Activated B cell treated with CpG ODN at 0.5 μM for 24 hours (primary cell): ENCODE data around the gene PTGS1. TPM values are rescaled to one million over a fixed set of nuclear protein-coding genes. Genes with fewer than 3 reads are reported as not detected.
A peak's percentile ranks its signal among the peaks of the same experiment; 100 is the strongest.

Experiments
- ATAC-seq: fragments of 200-7000 bp; cut with Tn5 transposase; one replicate; pipeline ENCODE4 v1.10.0; 2021; ENCODE audit warnings: low read depth, mild to moderate bottlenecking, moderate library complexity
- CTCF ChIA-PET: fragments of 350-600 bp; sonication (Branson Sonifier 250); formaldehyde crosslinking; loops from one replicate; lab custom pipeline; 2021; ENCODE audit warnings: antibody characterized with exemption; lab: Charles Lee
- POLR2A ChIA-PET: fragments of 350-600 bp; sonication (Branson Sonifier 250); formaldehyde crosslinking; loops from one replicate; lab custom pipeline; 2021; ENCODE audit warnings: antibody characterized with exemption; lab: Charles Lee
- DNase-seq: peaks from one replicate; pipeline ENCODE4 v3.0.0; 2022
- H3K27ac Mint-ChIP-seq: one replicate; pipeline ENCODE4 v1.8.0; 2020; ENCODE audit warnings: mixed read lengths
- H3K27me3 Mint-ChIP-seq: one replicate; pipeline ENCODE4 v1.8.0; 2021; ENCODE audit warnings: mixed read lengths
- H3K36me3 Mint-ChIP-seq: one replicate; pipeline ENCODE4 v1.8.0; 2021; ENCODE audit warnings: low read depth, mixed read lengths
- H3K4me1 Mint-ChIP-seq: one replicate; pipeline ENCODE4 v1.8.0; 2021; ENCODE audit warnings: mixed read lengths
- H3K4me3 Mint-ChIP-seq: one replicate; pipeline ENCODE4 v1.8.0; 2020; ENCODE audit warnings: mild to moderate bottlenecking, mixed read lengths
- H3K9me3 Mint-ChIP-seq: one replicate; pipeline ENCODE4 v1.8.0; 2020; ENCODE audit warnings: mixed read lengths
- CTCF ChIP-seq: fragments of 200-600 bp; IDR thresholded peaks from one replicate; pipeline ENCODE4 v1.8.0; 2022; ENCODE audit warnings: antibody characterized with exemption, mild to moderate bottlenecking
- intact Hi-C: fragments of 100-400 bp; cut with micrococcal nuclease; formaldehyde crosslinking; loops from one replicate; pipeline ENCODE4 v1.15.1; 2024
- total RNA-seq: library from RNA; stranded (reverse); gene quantifications from 2 replicates; pipeline ENCODE4 v1.2.3, GENCODE V29; 2022

PTGS1 gene
- total RNA-seq, 1 donor from 2014 or later = 9.4 TPM

- Mint-ChIP-seq H3K4me3 (no peak overlapping the region), H3K27me3 (peaks cover 2% of the 10 kb centered on the region), H3K4me1 (peaks cover 7% of the 10 kb centered on the region), H3K9me3 (no peaks in the 10 kb centered on the region), H3K36me3 (peaks cover 10% of the 10 kb centered on the region), H3K27ac (no peak overlapping the region)
- ATAC-seq (no peak), DNase-seq (no peak)
- ChIA-PET CTCF (no interaction called here), POLR2A (no interaction called here)
- no peak for TF ChIP-seq CTCF
- intact Hi-C loops = no loop called here
Measured at GRCh38 chr9:122333169-122333808, 37.5 kb upstream of the PTGS1 start.

DNA sequence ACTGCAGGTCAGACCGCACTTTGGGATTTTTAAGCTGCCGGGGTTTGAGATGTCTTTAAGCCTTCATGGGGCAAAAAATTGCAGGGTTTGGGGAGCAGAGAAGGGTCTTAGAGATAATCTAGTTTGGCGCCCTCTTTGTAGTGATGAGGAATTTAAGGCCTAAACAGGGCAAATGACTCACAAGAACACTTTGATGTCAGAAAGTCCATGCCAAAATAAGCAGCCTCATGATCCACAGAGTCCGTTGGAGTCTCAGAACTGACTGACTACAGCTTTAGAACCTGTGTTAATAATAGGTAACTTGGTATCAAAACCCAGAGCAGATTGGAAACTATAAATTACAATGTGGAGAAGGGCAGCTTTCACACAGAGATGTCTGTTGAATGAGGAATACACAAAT, 35.9 kb upstream of the PTGS1 start:
- no peaks in the 10 kb centered on the region for H3K9me3 Mint-ChIP-seq
- no peak overlapping the region for H3K27ac Mint-ChIP-seq
- DNase-seq (no peak), ATAC-seq (no peak)
- intact Hi-C loops = no loop called here
- TF ChIP-seq CTCF = no peak
- no peak overlapping the region for H3K4me3 Mint-ChIP-seq
- no peaks in the 10 kb centered on the region for H3K36me3 Mint-ChIP-seq
- ChIA-PET POLR2A (no interaction called here), CTCF (no interaction called here)
- peaks cover 8% of the 10 kb centered on the region for H3K27me3 Mint-ChIP-seq
- peaks cover 7% of the 10 kb centered on the region for H3K4me1 Mint-ChIP-seq

- CTCF ChIA-PET = interaction anchor here (1.2 kb wide), 1 partner anchor 237 kb away, joined by 4 read pairs; no protein-coding TSS in a partner anchor
- no peak for TF ChIP-seq CTCF
- DNase-seq = no peak
- H3K27me3 Mint-ChIP-seq = peaks cover 8% of the 10 kb centered on the region
- H3K4me1 Mint-ChIP-seq = peaks cover 7% of the 10 kb centered on the region
- ATAC-seq = no peak
- POLR2A ChIA-PET = no interaction called here
- no peaks in the 10 kb centered on the region for H3K36me3 Mint-ChIP-seq
- no peak overlapping the region for H3K27ac Mint-ChIP-seq
- H3K4me3 Mint-ChIP-seq = no peak overlapping the region
- intact Hi-C loops = no loop called here
- no peaks in the 10 kb centered on the region for H3K9me3 Mint-ChIP-seq
Measured at GRCh38 chr9:122336189-122336588, 34.6 kb upstream of the PTGS1 start.

GRCh38 chr9:122336866-122337555, 33.8 kb upstream of the PTGS1 start:
- H3K4me1 Mint-ChIP-seq = peaks cover 7% of the 10 kb centered on the region
- H3K36me3 Mint-ChIP-seq = no peaks in the 10 kb centered on the region
- ATAC-seq = peak; percentile 60
- peaks cover 8% of the 10 kb centered on the region for H3K27me3 Mint-ChIP-seq
- TF ChIP-seq CTCF = no peak
- H3K9me3 Mint-ChIP-seq = no peaks in the 10 kb centered on the region
- intact Hi-C loops = no loop called here
- CTCF ChIA-PET = interaction anchor here (1.2 kb wide), 1 partner anchor 238 kb away, joined by 4 read pairs; no protein-coding TSS in a partner anchor
- POLR2A ChIA-PET = no interaction called here
- H3K4me3 Mint-ChIP-seq = no peak overlapping the region
- no peak overlapping the region for H3K27ac Mint-ChIP-seq
- DNase-seq = no peak

- intact Hi-C loops = no loop called here
- ATAC-seq = no peak
- Mint-ChIP-seq H3K4me1 (peaks cover 7% of the 10 kb centered on the region), H3K4me3 (no peak overlapping the region), H3K36me3 (no peaks in the 10 kb centered on the region), H3K27ac (no peak overlapping the region), H3K27me3 (peaks cover 8% of the 10 kb centered on the region), H3K9me3 (no peaks in the 10 kb centered on the region)
- DNase-seq = no peak
- CTCF ChIA-PET = interaction anchor here (1.2 kb wide), 1 partner anchor 238 kb away, joined by 4 read pairs; no protein-coding TSS in a partner anchor
- POLR2A ChIA-PET = no interaction called here
- TF ChIP-seq CTCF = no peak
Measured at GRCh38 chr9:122337556-122337929, 33.3 kb upstream of the PTGS1 start.
